ENCODE measurements around the gene ALPK1.
"Not testable (repeated sequence)": the region's sequence is repeated elsewhere in the genome, so short reads cannot be mapped to it uniquely, and the experiment has no call there.

ALPK1 gene

GRCh38 chr4:112379306-112379705 lies 82.1 kb downstream of the ALPK1 start:
- no peak for DNase-seq

GRCh38 chr4:112381996-112382692 lies 85.0 kb downstream of the ALPK1 start:
- DNase-seq, result no peak

- DNase-seq, result no peak
These were observed 88.9 kb downstream of the ALPK1 start for GRCh38 chr4:112386071-112386470.

- no peak for DNase-seq
These were observed 104.9 kb downstream of the ALPK1 start for GRCh38 chr4:112402098-112402497.

- no peak for DNase-seq
These were observed 106.2 kb downstream of the ALPK1 start for GRCh38 chr4:112403101-112403945.

- no peak for DNase-seq
These were observed 113.2 kb downstream of the ALPK1 start for GRCh38 chr4:112410364-112410763.

GRCh38 chr4:112410804-112411203 lies 113.6 kb downstream of the ALPK1 start:
- no peak for DNase-seq

- DNase-seq, result no peak
These were observed 114.8 kb downstream of the ALPK1 start for GRCh38 chr4:112411781-112412550.

GRCh38 chr4:112416464-112416863 lies 119.3 kb downstream of the ALPK1 start:
- no peak for DNase-seq

GRCh38 chr4:112418092-112418491 lies 120.9 kb downstream of the ALPK1 start:
- DNase-seq, result no peak

GRCh38 chr4:112421911-112422310 lies 124.7 kb downstream of the ALPK1 start:
- DNase-seq, result no peak

GRCh38 chr4:112422644-112423043 lies 125.5 kb downstream of the ALPK1 start:
- DNase-seq, result no peak

- DNase-seq, result no peak
These were observed 126.4 kb downstream of the ALPK1 start for GRCh38 chr4:112423591-112423990.

GRCh38 chr4:112425823-112426222 lies 128.7 kb downstream of the ALPK1 start:
- DNase-seq, result no peak

GRCh38 chr4:112426416-112426815 lies 129.2 kb downstream of the ALPK1 start:
- no peak for DNase-seq

GRCh38 chr4:112431158-112431557 lies 134.0 kb downstream of the ALPK1 start:
- DNase-seq, result no peak

- DNase-seq, result no peak
These were observed 139.8 kb downstream of the ALPK1 start for GRCh38 chr4:112436987-112437386.

- DNase-seq, result not testable (repeated sequence)
These were observed 145.1 kb downstream of the ALPK1 start for GRCh38 chr4:112442226-112442625.

GRCh38 chr4:112448306-112449132 lies 151.3 kb downstream of the ALPK1 start:
- no peak for DNase-seq

- DNase-seq, result no peak
These were observed 152.5 kb downstream of the ALPK1 start for GRCh38 chr4:112449708-112450107.

GRCh38 chr4:112451104-112451503 lies 153.9 kb downstream of the ALPK1 start:
- no peak for DNase-seq

GRCh38 chr4:112451831-112452230 lies 154.7 kb downstream of the ALPK1 start:
- DNase-seq, result no peak

GRCh38 chr4:112453321-112453720 lies 156.2 kb downstream of the ALPK1 start:
- no peak for DNase-seq
